HCT116 (cell line): Measurements from ENCODE around the gene EHD4.

Experiments used
- POLR2A ChIP-seq: IDR thresholded peaks from 2 replicates; pipeline ENCODE4 v1.7.0; 2011; ENCODE audit warnings: borderline replicate concordance; ENCODE audit not compliant: insufficient read depth, insufficient read length; ENCODE audit errors: extremely low read depth
- POLR2AphosphoS5 ChIP-seq: IDR thresholded peaks from 2 replicates; pipeline ENCODE4 v1.6.1; 2011; ENCODE audit warnings: mild to moderate bottlenecking, low read depth, low read length, moderate library complexity
- REST ChIP-seq: IDR thresholded peaks from 2 replicates; pipeline ENCODE4 v1.6.1; 2012; ENCODE audit warnings: low read depth
- YY1 ChIP-seq: IDR thresholded peaks from 2 replicates; pipeline ENCODE4 v1.6.1; 2011; ENCODE audit warnings: low read length, low read depth, moderate library complexity, mild to moderate bottlenecking; ENCODE audit not compliant: insufficient replicate concordance; ENCODE audit errors: extremely low read depth
- TF ChIP-seq, protein P1 (sequence below): IDR thresholded peaks from 2 replicates; pipeline ENCODE4 v1.6.1; 2012
- TF ChIP-seq, protein P2 (sequence below), 3 experiments: fragments of 200-600 bp in 1 of 3; sonication (generic) in 1 of 3; IDR thresholded peaks in 2 of 3; conservative IDR thresholded peaks in 1 of 3; 2 replicates each; pipeline ENCODE4 v1.5.1; 2012 to 2017; ENCODE audit warnings: low read depth in 2 of 3, low read length in 2 of 3, antibody characterized with exemption in 1 of 3, borderline replicate concordance in 1 of 3, control low read depth in 1 of 3, mild to moderate bottlenecking in 1 of 3, mixed read lengths in 1 of 3, mixed run types in 1 of 3, moderate library complexity in 1 of 3; ENCODE audit not compliant: insufficient read depth in 1 of 3

- TF ChIP-seq, protein P1, sequence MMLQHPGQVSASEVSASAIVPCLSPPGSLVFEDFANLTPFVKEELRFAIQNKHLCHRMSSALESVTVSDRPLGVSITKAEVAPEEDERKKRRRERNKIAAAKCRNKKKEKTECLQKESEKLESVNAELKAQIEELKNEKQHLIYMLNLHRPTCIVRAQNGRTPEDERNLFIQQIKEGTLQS: no peak
- TF ChIP-seq POLR2A (no peak), YY1 (no peak), REST (no peak), POLR2AphosphoS5 (no peak)
- TF ChIP-seq, protein P2, sequence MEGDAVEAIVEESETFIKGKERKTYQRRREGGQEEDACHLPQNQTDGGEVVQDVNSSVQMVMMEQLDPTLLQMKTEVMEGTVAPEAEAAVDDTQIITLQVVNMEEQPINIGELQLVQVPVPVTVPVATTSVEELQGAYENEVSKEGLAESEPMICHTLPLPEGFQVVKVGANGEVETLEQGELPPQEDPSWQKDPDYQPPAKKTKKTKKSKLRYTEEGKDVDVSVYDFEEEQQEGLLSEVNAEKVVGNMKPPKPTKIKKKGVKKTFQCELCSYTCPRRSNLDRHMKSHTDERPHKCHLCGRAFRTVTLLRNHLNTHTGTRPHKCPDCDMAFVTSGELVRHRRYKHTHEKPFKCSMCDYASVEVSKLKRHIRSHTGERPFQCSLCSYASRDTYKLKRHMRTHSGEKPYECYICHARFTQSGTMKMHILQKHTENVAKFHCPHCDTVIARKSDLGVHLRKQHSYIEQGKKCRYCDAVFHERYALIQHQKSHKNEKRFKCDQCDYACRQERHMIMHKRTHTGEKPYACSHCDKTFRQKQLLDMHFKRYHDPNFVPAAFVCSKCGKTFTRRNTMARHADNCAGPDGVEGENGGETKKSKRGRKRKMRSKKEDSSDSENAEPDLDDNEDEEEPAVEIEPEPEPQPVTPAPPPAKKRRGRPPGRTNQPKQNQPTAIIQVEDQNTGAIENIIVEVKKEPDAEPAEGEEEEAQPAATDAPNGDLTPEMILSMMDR (IDR thresholded peaks at IDR 0.05 in 2 of 3, conservative IDR thresholded peaks at IDR 0.05 in 1 of 3; ENCODE audit: borderline replicate concordance in 1 of 3, insufficient read depth in 1 of 3, low read depth in 2 of 3, low read length in 2 of 3): no peak
Measured at GRCh38 chr15:41849861-41850260, 122.5 kb downstream of the EHD4 start.
